Measurements from ENCODE around the gene SLC49A4.

DNA sequence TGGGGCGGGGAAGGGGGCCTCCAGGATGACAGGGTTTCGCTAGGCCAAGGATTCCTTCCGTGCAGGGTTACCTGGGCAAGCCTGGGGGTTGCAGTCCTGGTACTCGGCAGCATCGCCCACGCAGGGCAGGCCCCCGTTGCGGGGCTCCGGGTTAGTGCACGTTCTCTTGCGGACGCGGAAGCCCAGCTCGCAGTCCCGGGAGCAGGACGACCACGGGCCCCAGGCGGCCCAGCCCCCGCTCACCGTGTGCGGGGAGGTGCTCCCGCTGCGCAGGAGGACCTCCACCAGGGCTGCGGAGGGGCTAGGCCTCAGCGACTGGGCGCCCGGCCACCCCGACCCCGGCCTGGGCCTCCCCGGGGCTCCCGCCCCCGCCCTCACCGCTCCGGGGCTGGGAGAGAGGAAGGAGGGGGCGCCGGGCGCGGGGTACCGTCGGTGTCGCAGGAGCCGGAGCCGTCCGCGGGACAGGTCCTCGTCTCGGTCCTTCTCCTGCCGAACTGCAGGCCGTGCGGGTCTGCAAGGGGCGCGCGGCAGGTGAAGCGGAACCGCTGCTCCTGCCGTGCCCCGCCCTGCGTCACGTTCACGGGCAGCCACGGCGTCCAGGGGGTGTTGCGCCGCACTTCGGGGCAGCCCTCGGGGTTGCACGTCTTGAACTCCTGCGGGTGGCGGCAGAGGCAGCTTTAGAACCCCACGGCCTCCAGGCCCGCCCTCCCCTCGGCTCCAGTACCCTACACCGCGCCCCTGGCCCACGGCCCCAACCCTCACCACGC is 118.1 kb downstream of the SLC49A4 start:
- TF ChIP-seq POLR2A (IDR thresholded peaks at IDR 0.05), result no peak
- TF ChIP-seq, protein P1, sequence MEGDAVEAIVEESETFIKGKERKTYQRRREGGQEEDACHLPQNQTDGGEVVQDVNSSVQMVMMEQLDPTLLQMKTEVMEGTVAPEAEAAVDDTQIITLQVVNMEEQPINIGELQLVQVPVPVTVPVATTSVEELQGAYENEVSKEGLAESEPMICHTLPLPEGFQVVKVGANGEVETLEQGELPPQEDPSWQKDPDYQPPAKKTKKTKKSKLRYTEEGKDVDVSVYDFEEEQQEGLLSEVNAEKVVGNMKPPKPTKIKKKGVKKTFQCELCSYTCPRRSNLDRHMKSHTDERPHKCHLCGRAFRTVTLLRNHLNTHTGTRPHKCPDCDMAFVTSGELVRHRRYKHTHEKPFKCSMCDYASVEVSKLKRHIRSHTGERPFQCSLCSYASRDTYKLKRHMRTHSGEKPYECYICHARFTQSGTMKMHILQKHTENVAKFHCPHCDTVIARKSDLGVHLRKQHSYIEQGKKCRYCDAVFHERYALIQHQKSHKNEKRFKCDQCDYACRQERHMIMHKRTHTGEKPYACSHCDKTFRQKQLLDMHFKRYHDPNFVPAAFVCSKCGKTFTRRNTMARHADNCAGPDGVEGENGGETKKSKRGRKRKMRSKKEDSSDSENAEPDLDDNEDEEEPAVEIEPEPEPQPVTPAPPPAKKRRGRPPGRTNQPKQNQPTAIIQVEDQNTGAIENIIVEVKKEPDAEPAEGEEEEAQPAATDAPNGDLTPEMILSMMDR (IDR thresholded peaks at IDR 0.05), result no peak

All from adrenal gland (tissue), 5 donors.